Fibroblast of lung (primary cell): Measurements from ENCODE around the gene STEAP1B.

ENCODE experiments used
- EZH2 ChIP-seq: IDR thresholded peaks from 2 replicates; pipeline ENCODE4 v1.5.1; 2012; ENCODE audit warnings: low read length, control low read depth, mild to moderate bottlenecking; ENCODE audit errors: missing control alignments
- TF ChIP-seq, protein P1 (sequence below), 2 donors: IDR thresholded peaks in 1 of 2; conservative IDR thresholded peaks in 1 of 2; 1 replicate in 1 of 2; 2 replicates in 1 of 2; pipeline ENCODE4 v1.5.1; 2011 to 2012; ENCODE audit warnings: low read length in 2 of 2, control low read depth in 1 of 2, inconsistent platforms in 1 of 2, low read depth in 1 of 2, mild to moderate bottlenecking in 1 of 2

- TF ChIP-seq, protein P1, sequence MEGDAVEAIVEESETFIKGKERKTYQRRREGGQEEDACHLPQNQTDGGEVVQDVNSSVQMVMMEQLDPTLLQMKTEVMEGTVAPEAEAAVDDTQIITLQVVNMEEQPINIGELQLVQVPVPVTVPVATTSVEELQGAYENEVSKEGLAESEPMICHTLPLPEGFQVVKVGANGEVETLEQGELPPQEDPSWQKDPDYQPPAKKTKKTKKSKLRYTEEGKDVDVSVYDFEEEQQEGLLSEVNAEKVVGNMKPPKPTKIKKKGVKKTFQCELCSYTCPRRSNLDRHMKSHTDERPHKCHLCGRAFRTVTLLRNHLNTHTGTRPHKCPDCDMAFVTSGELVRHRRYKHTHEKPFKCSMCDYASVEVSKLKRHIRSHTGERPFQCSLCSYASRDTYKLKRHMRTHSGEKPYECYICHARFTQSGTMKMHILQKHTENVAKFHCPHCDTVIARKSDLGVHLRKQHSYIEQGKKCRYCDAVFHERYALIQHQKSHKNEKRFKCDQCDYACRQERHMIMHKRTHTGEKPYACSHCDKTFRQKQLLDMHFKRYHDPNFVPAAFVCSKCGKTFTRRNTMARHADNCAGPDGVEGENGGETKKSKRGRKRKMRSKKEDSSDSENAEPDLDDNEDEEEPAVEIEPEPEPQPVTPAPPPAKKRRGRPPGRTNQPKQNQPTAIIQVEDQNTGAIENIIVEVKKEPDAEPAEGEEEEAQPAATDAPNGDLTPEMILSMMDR (conservative IDR thresholded peaks at IDR 0.05 in 1 of 2, IDR thresholded peaks at IDR 0.05 in 1 of 2; ENCODE audit: low read depth in 1 of 2, low read length in 2 of 2) = no peak
- TF ChIP-seq EZH2 = no peak
Measured at GRCh38 chr7:22474645-22475044, 25.3 kb downstream of the STEAP1B start.
